Astrocyte (in vitro differentiated cells and primary cell): ENCODE results near the gene HOXB1. TPM values are rescaled to one million over a fixed set of nuclear protein-coding genes. Genes with fewer than 3 reads are reported as not detected.
A peak's percentile ranks its signal among the peaks of the same experiment; 100 is the strongest.

Source experiments
- DNase-seq: peaks from one replicate; pipeline ENCODE4 v3.0.0-alpha.2; 2010; ENCODE audit warnings: low read depth
- FAIRE-seq: peaks from 2 replicates; lab custom pipeline; 2011; peaks lifted over from hg19 to GRCh38; lab: Jason Lieb, UNC
- H2AFZ ChIP-seq: 2 replicates; pipeline ENCODE4 v1.6.0; 2012; ENCODE audit warnings: low read depth, low read length, inconsistent platforms
- H3K27ac ChIP-seq: 2 replicates; pipeline ENCODE4 v1.5.1; 2011; ENCODE audit warnings: low read depth, low read length, inconsistent platforms
- H3K27me3 ChIP-seq: 2 replicates; pipeline ENCODE4 v1.6.0; 2011; ENCODE audit warnings: low read length, inconsistent platforms; ENCODE audit not compliant: insufficient read depth
- H3K36me3 ChIP-seq: 2 replicates; pipeline ENCODE4 v1.5.1; 2011; ENCODE audit warnings: low read length, inconsistent platforms; ENCODE audit not compliant: insufficient read depth
- H3K4me1 ChIP-seq: 2 replicates; pipeline ENCODE4 v1.5.1; 2011; ENCODE audit warnings: low read length, inconsistent platforms; ENCODE audit not compliant: insufficient read depth
- H3K4me2 ChIP-seq: 2 replicates; pipeline ENCODE4 v1.6.0; 2012; ENCODE audit warnings: low read length, inconsistent platforms
- H3K4me3 ChIP-seq: 2 replicates; pipeline ENCODE4 v1.5.1; 2011; ENCODE audit warnings: low read depth, mild to moderate bottlenecking, low read length, inconsistent platforms; ENCODE audit not compliant: insufficient read depth
- H3K79me2 ChIP-seq: 2 replicates; pipeline ENCODE4 v1.6.0; 2012; ENCODE audit warnings: mild to moderate bottlenecking, low read length, inconsistent platforms; ENCODE audit not compliant: insufficient read depth
- H3K9ac ChIP-seq: 2 replicates; pipeline ENCODE4 v1.6.0; 2012; ENCODE audit warnings: mild to moderate bottlenecking, low read length, inconsistent platforms
- H3K9me3 ChIP-seq: 2 replicates; pipeline ENCODE4 v1.5.1; 2012; ENCODE audit warnings: low read depth, mild to moderate bottlenecking, low read length, inconsistent platforms; ENCODE audit not compliant: insufficient read depth
- H4K20me1 ChIP-seq: 2 replicates; pipeline ENCODE4 v1.6.0; 2012; ENCODE audit warnings: low read length, inconsistent platforms; ENCODE audit not compliant: insufficient read depth
- H3K27ac Mint-ChIP-seq: one replicate; pipeline ENCODE4 v1.8.0; 2021; ENCODE audit warnings: mild to moderate bottlenecking, mixed read lengths; ENCODE audit not compliant: unreplicated experiment
- H3K27me3 Mint-ChIP-seq: one replicate; pipeline ENCODE4 v1.8.0; 2021; ENCODE audit warnings: low read depth, mixed read lengths; ENCODE audit not compliant: unreplicated experiment
- H3K36me3 Mint-ChIP-seq: one replicate; pipeline ENCODE4 v1.8.0; 2021; ENCODE audit warnings: low read depth, mixed read lengths; ENCODE audit not compliant: unreplicated experiment
- H3K4me1 Mint-ChIP-seq: one replicate; pipeline ENCODE4 v1.8.0; 2021; ENCODE audit warnings: low read depth, mixed read lengths; ENCODE audit not compliant: unreplicated experiment
- H3K4me3 Mint-ChIP-seq: one replicate; pipeline ENCODE4 v1.8.0; 2021; ENCODE audit warnings: mild to moderate bottlenecking, moderate library complexity, mixed read lengths; ENCODE audit not compliant: unreplicated experiment
- H3K9me3 Mint-ChIP-seq: one replicate; pipeline ENCODE4 v1.8.0; 2021; ENCODE audit warnings: mild to moderate bottlenecking, mixed read lengths; ENCODE audit not compliant: unreplicated experiment
- EZH2 ChIP-seq: IDR thresholded peaks from 2 replicates; pipeline ENCODE4 v1.6.1; 2012; ENCODE audit warnings: mild to moderate bottlenecking, low read length, inconsistent platforms; ENCODE audit not compliant: insufficient read depth
- total RNA-seq: library from RNA; stranded (reverse); gene quantifications from 2 replicates; pipeline ENCODE4 v1.2.1, GENCODE V29; 2021
- TF ChIP-seq, protein P1 (sequence below): IDR thresholded peaks from 2 replicates; pipeline ENCODE4 v1.5.1; 2011; ENCODE audit warnings: low read depth, mild to moderate bottlenecking, inconsistent platforms, low read length, moderate library complexity; ENCODE audit not compliant: insufficient read depth

Gene HOXB1
- total RNA-seq, 1 donor from 2014 or later, result not detected

DNA sequence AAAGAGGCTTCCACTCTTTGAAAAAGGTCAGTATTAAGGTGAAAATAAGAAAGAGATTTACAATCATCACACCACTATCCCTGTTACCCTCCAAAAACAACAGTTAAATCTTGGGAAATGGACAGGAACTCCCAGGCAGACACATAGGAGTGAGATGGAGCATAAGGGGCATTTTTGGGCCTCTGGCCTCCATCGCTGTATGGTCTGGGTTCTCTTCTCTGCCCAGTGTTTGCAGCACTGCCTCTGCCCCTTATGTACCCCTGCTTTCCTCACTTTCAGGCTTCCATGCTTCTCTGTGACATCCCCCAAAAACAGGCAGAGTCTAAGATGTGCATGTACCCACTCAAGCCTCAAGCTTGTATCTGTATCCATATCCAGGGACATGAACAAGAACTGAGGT, 14.7 kb upstream of the HOXB1 start:
- Histone ChIP-seq H3K9me3 (no peaks in the 10 kb centered on the region), H3K79me2 (peaks cover 78% of the 10 kb centered on the region), H3K36me3 (no peaks in the 10 kb centered on the region), H2AFZ (no peak overlapping the region), H3K27ac (peak overlapping the region; percentile 95), H3K4me1 (peaks cover 38% of the 10 kb centered on the region), H3K4me3 (peak overlapping the region; percentile 4), H3K9ac (peak overlapping the region; percentile 96), H4K20me1 (no peaks in the 10 kb centered on the region), H3K27me3 (peaks cover 41% of the 10 kb centered on the region), H3K4me2 (peak overlapping the region; percentile 83)
- peak overlapping the region; percentile 85 for H3K4me3 Mint-ChIP-seq
- peaks cover 83% of the 10 kb centered on the region for H3K27me3 Mint-ChIP-seq
- DNase-seq, result no peak
- peaks cover 5% of the 10 kb centered on the region for H3K4me1 Mint-ChIP-seq
- peaks cover 14% of the 10 kb centered on the region for H3K9me3 Mint-ChIP-seq
- no peak for FAIRE-seq
- H3K27ac Mint-ChIP-seq, result no peak overlapping the region
- peaks cover 2% of the 10 kb centered on the region for H3K36me3 Mint-ChIP-seq
- TF ChIP-seq, protein P1, sequence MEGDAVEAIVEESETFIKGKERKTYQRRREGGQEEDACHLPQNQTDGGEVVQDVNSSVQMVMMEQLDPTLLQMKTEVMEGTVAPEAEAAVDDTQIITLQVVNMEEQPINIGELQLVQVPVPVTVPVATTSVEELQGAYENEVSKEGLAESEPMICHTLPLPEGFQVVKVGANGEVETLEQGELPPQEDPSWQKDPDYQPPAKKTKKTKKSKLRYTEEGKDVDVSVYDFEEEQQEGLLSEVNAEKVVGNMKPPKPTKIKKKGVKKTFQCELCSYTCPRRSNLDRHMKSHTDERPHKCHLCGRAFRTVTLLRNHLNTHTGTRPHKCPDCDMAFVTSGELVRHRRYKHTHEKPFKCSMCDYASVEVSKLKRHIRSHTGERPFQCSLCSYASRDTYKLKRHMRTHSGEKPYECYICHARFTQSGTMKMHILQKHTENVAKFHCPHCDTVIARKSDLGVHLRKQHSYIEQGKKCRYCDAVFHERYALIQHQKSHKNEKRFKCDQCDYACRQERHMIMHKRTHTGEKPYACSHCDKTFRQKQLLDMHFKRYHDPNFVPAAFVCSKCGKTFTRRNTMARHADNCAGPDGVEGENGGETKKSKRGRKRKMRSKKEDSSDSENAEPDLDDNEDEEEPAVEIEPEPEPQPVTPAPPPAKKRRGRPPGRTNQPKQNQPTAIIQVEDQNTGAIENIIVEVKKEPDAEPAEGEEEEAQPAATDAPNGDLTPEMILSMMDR, result no peak
- no peak for TF ChIP-seq EZH2

DNA sequence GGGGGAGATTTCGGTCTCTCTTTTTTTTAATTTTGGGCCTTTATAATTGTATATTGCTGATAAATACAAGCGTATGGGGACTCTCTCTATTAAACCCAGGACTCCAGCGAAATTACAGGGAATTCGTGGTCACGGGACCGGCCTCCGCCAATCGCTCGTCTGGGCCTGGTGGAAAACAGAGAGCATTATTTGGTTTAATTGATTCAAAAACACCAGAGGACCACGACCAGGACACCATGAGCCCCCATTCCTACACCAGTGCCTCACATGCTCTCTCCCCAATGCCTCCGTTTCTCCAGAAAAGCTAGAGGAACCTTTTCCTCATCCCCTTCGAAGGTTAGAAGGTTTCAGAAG, 14.2 kb upstream of the HOXB1 start, which contains the start of gene HOXB2:
Gene HOXB2 (minus strand): TSS at position 88 of the 354 bp plus-strand sequence. CDS start 198 bp downstream, outside the sequence.
- Mint-ChIP-seq H3K4me3 (peak within 1 kb of the TSS; percentile 85), H3K4me1 (peaks cover 5% of the 10 kb centered on the region), H3K36me3 (peaks cover 2% of the 10 kb centered on the region), H3K27ac (peak within 1 kb of the TSS; percentile 94), H3K9me3 (peaks cover 12% of the 10 kb centered on the region), H3K27me3 (peaks cover 85% of the 10 kb centered on the region)
- Histone ChIP-seq H3K4me1 (peaks cover 37% of the 10 kb centered on the region), H3K4me2 (peak within 1 kb of the TSS; percentile 83), H3K36me3 (no peaks in the 10 kb centered on the region), H3K79me2 (peaks cover 73% of the 10 kb centered on the region), H3K27me3 (peaks cover 39% of the 10 kb centered on the region), H3K9ac (peak within 1 kb of the TSS; percentile 96), H2AFZ (no peak within 1 kb of the TSS), H3K9me3 (no peaks in the 10 kb centered on the region), H3K27ac (peak within 1 kb of the TSS; percentile 95), H3K4me3 (peak within 1 kb of the TSS; percentile 84), H4K20me1 (no peaks in the 10 kb centered on the region)
- no peak for DNase-seq
- FAIRE-seq, result no peak
- TF ChIP-seq, protein P1, result no peak
- no peak for TF ChIP-seq EZH2

DNA sequence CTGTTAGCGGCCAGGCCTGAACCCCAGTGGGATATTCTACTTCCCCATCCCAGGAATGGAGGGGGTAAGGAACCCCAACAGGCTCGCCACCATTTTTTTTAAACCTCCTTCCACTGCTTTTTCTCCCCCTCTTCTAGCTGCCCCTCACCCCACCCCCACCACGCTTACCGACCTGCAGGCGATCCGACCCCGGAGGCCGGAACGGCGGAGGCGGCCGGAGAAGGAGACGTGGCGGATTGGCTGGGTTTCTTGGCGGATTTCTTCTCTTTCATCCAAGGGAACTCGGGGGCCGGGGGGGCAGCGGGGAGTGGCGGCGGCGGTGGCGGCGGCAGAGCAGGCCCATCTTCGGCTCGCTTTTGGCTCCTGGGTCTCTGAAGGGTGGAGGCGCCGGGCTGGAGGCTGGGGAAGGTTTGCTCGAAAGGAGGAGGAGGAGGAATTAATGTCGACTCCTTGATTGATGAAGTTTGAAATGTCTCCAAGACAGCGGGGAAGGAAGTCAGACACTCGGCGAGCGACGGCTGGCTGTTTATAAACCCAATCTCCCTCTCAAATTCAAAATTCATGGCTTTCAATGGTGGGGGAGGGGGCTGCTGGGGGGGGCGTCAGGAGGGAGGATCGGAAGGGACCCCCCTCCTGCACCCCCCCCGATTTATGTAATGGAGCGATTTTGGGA, 13.7 kb upstream of the HOXB1 start:
- Histone ChIP-seq H3K4me2 (peak overlapping the region; percentile 83), H3K27ac (peak overlapping the region; percentile 95), H3K9ac (peak overlapping the region; percentile 96), H4K20me1 (no peaks in the 10 kb centered on the region), H2AFZ (no peak overlapping the region), H3K79me2 (peaks cover 68% of the 10 kb centered on the region), H3K9me3 (no peaks in the 10 kb centered on the region), H3K36me3 (no peaks in the 10 kb centered on the region), H3K4me1 (peaks cover 39% of the 10 kb centered on the region), H3K27me3 (peaks cover 36% of the 10 kb centered on the region), H3K4me3 (peak overlapping the region; percentile 84)
- H3K27me3 Mint-ChIP-seq, result peaks cover 85% of the 10 kb centered on the region
- no peak for FAIRE-seq
- H3K9me3 Mint-ChIP-seq, result peaks cover 10% of the 10 kb centered on the region
- peak overlapping the region; percentile 85 for H3K4me3 Mint-ChIP-seq
- peak; percentile 91 for DNase-seq
- peak overlapping the region; percentile 94 for H3K27ac Mint-ChIP-seq
- no peak for TF ChIP-seq EZH2
- TF ChIP-seq, protein P1, result no peak
- H3K4me1 Mint-ChIP-seq, result peaks cover 5% of the 10 kb centered on the region
- H3K36me3 Mint-ChIP-seq, result peaks cover 2% of the 10 kb centered on the region
